ENCODE data around the gene VWA5B1. TPM values are rescaled to one million over a fixed set of nuclear protein-coding genes. Genes with fewer than 3 reads are reported as not detected.

Gene VWA5B1
- total RNA-seq, 4 donors from 2014 or later, result 0.12 TPM; not detected in 3

- H3K27me3 ChIP-seq, result peaks cover 44% of the 10 kb centered on the region
- no peaks in the 10 kb centered on the region for H3K9me3 ChIP-seq
- ATAC-seq, result no peak
- no peak overlapping the region for H3K4me3 ChIP-seq
- 80 to 89% methylated on average over 5 to 7 of the region's 7 CpGs for WGBS, 2 donors (ENCODE audit: low coverage in 1 of 2)
- no peak overlapping the region for H3K27ac ChIP-seq
- no peaks in the 10 kb centered on the region for H3K36me3 ChIP-seq
- TF ChIP-seq POLR2A (IDR thresholded peaks at IDR 0.05) (no peak), EP300 (IDR thresholded peaks at IDR 0.05) (no peak), POLR2AphosphoS5 (IDR thresholded peaks at IDR 0.05) (no peak), CTCF (IDR thresholded peaks at IDR 0.05) (no peak)
- H3K4me1 ChIP-seq, result no peaks in the 10 kb centered on the region
Measured at GRCh38 chr1:20279509-20279908, 11.2 kb upstream of the VWA5B1 start.

GRCh38 chr1:20280341-20280740 lies 10.3 kb upstream of the VWA5B1 start:
- Histone ChIP-seq H3K9me3 (peaks cover 0 to 3% (median 0%) of the 10 kb centered on the region in 3 donors), H3K27me3 (peaks cover 44% of the 10 kb centered on the region), H3K36me3 (no peaks in the 10 kb centered on the region), H3K27ac (no peak overlapping the region), H3K4me1 (no peaks in the 10 kb centered on the region), H3K4me3 (no peak overlapping the region)
- no peak for ATAC-seq
- 60% methylated on average over 1 of the region's 1 CpG; no CpG with 5 or more reads in 1 of the 2 donors for WGBS, 2 donors (ENCODE audit: low coverage in 1 of 2)
- TF ChIP-seq POLR2AphosphoS5 (IDR thresholded peaks at IDR 0.05), result no peak
- TF ChIP-seq EP300 (IDR thresholded peaks at IDR 0.05), result no peak
- TF ChIP-seq POLR2A (IDR thresholded peaks at IDR 0.05), result no peak
- TF ChIP-seq CTCF (IDR thresholded peaks at IDR 0.05), result no peak

- WGBS, 2 donors (ENCODE audit: low coverage in 1 of 2), result 83 to 92% methylated on average over 2 to 6 of the region's 6 CpGs
- Histone ChIP-seq H3K4me1 (no peaks in the 10 kb centered on the region), H3K27ac (no peak overlapping the region), H3K4me3 (no peak overlapping the region), H3K36me3 (no peaks in the 10 kb centered on the region), H3K9me3 (peaks cover 0 to 8% (median 0%) of the 10 kb centered on the region in 3 donors), H3K27me3 (peaks cover 42% of the 10 kb centered on the region)
- ATAC-seq, result no peak
- no peak for TF ChIP-seq CTCF (IDR thresholded peaks at IDR 0.05)
- TF ChIP-seq POLR2AphosphoS5 (IDR thresholded peaks at IDR 0.05), result no peak
Measured at GRCh38 chr1:20280906-20281305, 9.8 kb upstream of the VWA5B1 start.

GRCh38 chr1:20281801-20282200 lies 8.9 kb upstream of the VWA5B1 start:
- no peak for TF ChIP-seq POLR2AphosphoS5 (IDR thresholded peaks at IDR 0.05)
- TF ChIP-seq EP300 (IDR thresholded peaks at IDR 0.05), result no peak
- TF ChIP-seq POLR2A (IDR thresholded peaks at IDR 0.05), result no peak
- TF ChIP-seq CTCF (IDR thresholded peaks at IDR 0.05), result no peak
- Histone ChIP-seq H3K4me1 (no peaks in the 10 kb centered on the region), H3K36me3 (no peaks in the 10 kb centered on the region), H3K9me3 (peaks cover 0 to 8% (median 0%) of the 10 kb centered on the region in 3 donors), H3K27ac (no peak overlapping the region), H3K4me3 (no peak overlapping the region), H3K27me3 (peaks cover 44% of the 10 kb centered on the region)
- WGBS, 2 donors (ENCODE audit: low coverage in 1 of 2), result 36 to 53% methylated on average over 2 of the region's 2 CpGs
- no peak for ATAC-seq

- no peaks in the 10 kb centered on the region for H3K36me3 ChIP-seq
- no peak for TF ChIP-seq POLR2A (IDR thresholded peaks at IDR 0.05)
- TF ChIP-seq CTCF (IDR thresholded peaks at IDR 0.05), result no peak
- no peak for TF ChIP-seq POLR2AphosphoS5 (IDR thresholded peaks at IDR 0.05)
- TF ChIP-seq EP300 (IDR thresholded peaks at IDR 0.05), result no peak
- H3K27me3 ChIP-seq, result peaks cover 48% of the 10 kb centered on the region
- H3K27ac ChIP-seq, result no peak overlapping the region
- no peak for ATAC-seq
- H3K9me3 ChIP-seq, result peaks cover 0 to 8% (median 0%) of the 10 kb centered on the region in 3 donors
- no peaks in the 10 kb centered on the region for H3K4me1 ChIP-seq
- H3K4me3 ChIP-seq, result no peak overlapping the region
- 14 to 30% methylated on average over 1 to 2 of the region's 5 CpGs for WGBS, 2 donors (ENCODE audit: low coverage in 1 of 2)
Measured at GRCh38 chr1:20282533-20282932, 8.1 kb upstream of the VWA5B1 start.

All from gastroesophageal sphincter (tissue), 4 donors.